IMR-90 (cell line): ENCODE data around the gene CLTA. TPM values are rescaled to one million over a fixed set of nuclear protein-coding genes. Genes with fewer than 3 reads are reported as not detected.

ENCODE experiments used
- ATAC-seq: fragments of 200-7000 bp; cut with Tn5 transposase; 2 replicates; pipeline ENCODE4 v1.9.1; 2020; ENCODE audit warnings: low read depth, mild to moderate bottlenecking, moderate library complexity
- BruUV-seq: library from RNA; stranded (reverse); fragments of 400-500 nt; replicated peaks from 2 replicates; lab custom pipeline; 2021; lab: Mats Ljungman, UMichigan
- CTCF ChIA-PET: fragments of 300-600 bp; formaldehyde crosslinking; extraction: SDS; loops from one replicate; lab custom pipeline; 2021; ENCODE audit warnings: antibody characterized with exemption; lab: Yijun Ruan, JAX
- POLR2A ChIA-PET: fragments of 300-600 bp; sonication (Branson Sonifier 250); formaldehyde crosslinking; loops from one replicate; lab custom pipeline; 2022; ENCODE audit warnings: antibody characterized with exemption; ENCODE audit not compliant: unreplicated experiment; lab: Charles Lee
- DNase-seq: peaks from one replicate; pipeline ENCODE4 v3.0.0; 2013
- H2AFZ ChIP-seq: replicated peaks from 2 replicates; pipeline ENCODE3; 2013; ENCODE audit warnings: low read length, mild to moderate bottlenecking; ENCODE audit not compliant: poor library complexity
- H2AK5ac ChIP-seq: 2 replicates; pipeline ENCODE4 v1.6.1; 2013; ENCODE audit warnings: low read depth, low read length, inconsistent platforms
- H2AK9ac ChIP-seq: replicated peaks from 2 replicates; pipeline ENCODE3; 2013; ENCODE audit warnings: mild to moderate bottlenecking, low read depth, low read length, moderate library complexity; ENCODE audit not compliant: poor library complexity
- H2BK120ac ChIP-seq: 2 replicates; pipeline ENCODE4 v1.6.1; 2013; ENCODE audit warnings: low read depth, low read length, inconsistent platforms
- H2BK15ac ChIP-seq: 3 replicates; pipeline ENCODE4 v1.6.1; 2013; ENCODE audit warnings: low read depth, low read length, inconsistent platforms
- H2BK20ac ChIP-seq: 2 replicates; pipeline ENCODE4 v1.6.1; 2013; ENCODE audit warnings: low read depth, mild to moderate bottlenecking, inconsistent platforms, low read length, moderate library complexity
- H2BK5ac ChIP-seq: 2 replicates; pipeline ENCODE4 v1.6.1; 2013; ENCODE audit warnings: mild to moderate bottlenecking, low read depth, low read length, inconsistent platforms; ENCODE audit not compliant: poor library complexity, severe bottlenecking
- H3K14ac ChIP-seq: replicated peaks from 2 replicates; pipeline ENCODE4 v1.6.1; 2013; ENCODE audit warnings: low read depth, low read length, inconsistent platforms
- H3K18ac ChIP-seq: 2 replicates; pipeline ENCODE4 v1.6.1; 2013; ENCODE audit warnings: low read depth, low read length, control low read depth
- H3K23ac ChIP-seq: 2 replicates; pipeline ENCODE4 v1.6.1; 2013; ENCODE audit warnings: low read depth, low read length, inconsistent platforms
- H3K27ac ChIP-seq: 2 replicates; pipeline ENCODE4 v1.5.1; 2013; ENCODE audit warnings: mild to moderate bottlenecking, control low read depth, low read length; ENCODE audit not compliant: insufficient read depth
- H3K27me3 ChIP-seq: 2 replicates; pipeline ENCODE4 v1.6.1; 2013; ENCODE audit warnings: low read length; ENCODE audit not compliant: control insufficient read depth, insufficient read depth
- H3K36me3 ChIP-seq: 2 replicates; pipeline ENCODE4 v1.6.1; 2013; ENCODE audit warnings: low read length, mixed read lengths; ENCODE audit not compliant: control insufficient read depth, insufficient read depth
- H3K4ac ChIP-seq: 2 replicates; pipeline ENCODE4 v1.6.1; 2013; ENCODE audit warnings: low read depth, low read length, inconsistent platforms
- H3K4me1 ChIP-seq: 2 replicates; pipeline ENCODE4 v1.6.1; 2013; ENCODE audit warnings: low read length, mixed read lengths; ENCODE audit not compliant: control insufficient read depth, insufficient read depth
- H3K4me2 ChIP-seq: 2 replicates; pipeline ENCODE4 v1.6.1; 2013; ENCODE audit warnings: low read depth, mild to moderate bottlenecking, control low read depth, low read length, moderate library complexity
- H3K4me3 ChIP-seq: 2 replicates; pipeline ENCODE4 v1.5.1; 2013; ENCODE audit warnings: low read depth, mild to moderate bottlenecking, control low read depth, low read length, moderate library complexity; ENCODE audit not compliant: insufficient read depth
- H3K56ac ChIP-seq: 2 replicates; pipeline ENCODE4 v1.6.1; 2013; ENCODE audit warnings: low read length, inconsistent platforms; ENCODE audit not compliant: insufficient read depth; ENCODE audit errors: extremely low read depth
- H3K79me1 ChIP-seq, 2 experiments: 2 replicates each; pipeline ENCODE4 v1.6.1; 2013; ENCODE audit warnings: low read length in 2 of 2, inconsistent platforms in 1 of 2, low read depth in 1 of 2
- H3K9ac ChIP-seq: 2 replicates; pipeline ENCODE4 v1.6.1; 2013; ENCODE audit warnings: low read depth, low read length, control low read depth
- H3K9me1 ChIP-seq: 2 replicates; pipeline ENCODE4 v1.6.1; 2013; ENCODE audit warnings: low read length, inconsistent platforms; ENCODE audit not compliant: insufficient read depth
- H3K9me3 ChIP-seq: 2 replicates; pipeline ENCODE4 v1.6.1; 2013; ENCODE audit warnings: low read length; ENCODE audit not compliant: control insufficient read depth, insufficient read depth
- H4K20me1 ChIP-seq: 2 replicates; pipeline ENCODE4 v1.6.1; 2013; ENCODE audit warnings: low read length, inconsistent platforms; ENCODE audit not compliant: insufficient read depth
- H4K5ac ChIP-seq: 2 replicates; pipeline ENCODE4 v1.6.1; 2013; ENCODE audit warnings: mild to moderate bottlenecking, low read depth, low read length, control low read depth
- H4K8ac ChIP-seq, 2 experiments: 2 replicates each; pipeline ENCODE4 v1.6.1; 2013; ENCODE audit warnings: low read depth in 2 of 2, low read length in 2 of 2, control low read depth in 1 of 2, inconsistent platforms in 1 of 2
- H4K91ac ChIP-seq: 2 replicates; pipeline ENCODE4 v1.6.1; 2013; ENCODE audit warnings: low read depth, low read length, inconsistent platforms; ENCODE audit not compliant: insufficient read depth
- BHLHE40 ChIP-seq: fragments of 150-350 bp; IDR thresholded peaks from 2 replicates; pipeline ENCODE4 v1.6.1; 2016; ENCODE audit warnings: mild to moderate bottlenecking, low read depth, low read length
- CEBPB ChIP-seq: IDR thresholded peaks from 2 replicates; pipeline ENCODE4 v1.6.1; 2012; ENCODE audit warnings: low read depth, low read length, improper control_type of control experiment
- CHD1 ChIP-seq: IDR thresholded peaks from 2 replicates; pipeline ENCODE4 v1.6.1; 2012; ENCODE audit warnings: low read depth, low read length, improper control_type of control experiment
- FOS ChIP-seq: fragments of 150-350 bp; IDR thresholded peaks from 2 replicates; pipeline ENCODE4 v1.6.1; 2016; ENCODE audit warnings: low read depth, low read length
- MAFK ChIP-seq: IDR thresholded peaks from 2 replicates; pipeline ENCODE4 v1.6.1; 2012; ENCODE audit warnings: low read depth, low read length, improper control_type of control experiment
- MAZ ChIP-seq: IDR thresholded peaks from 2 replicates; pipeline ENCODE4 v1.6.1; 2012; ENCODE audit warnings: low read depth, mild to moderate bottlenecking, low read length, improper control_type of control experiment, moderate library complexity, borderline replicate concordance
- MXI1 ChIP-seq: IDR thresholded peaks from 2 replicates; pipeline ENCODE4 v1.6.1; 2012; ENCODE audit warnings: low read depth, mild to moderate bottlenecking, low read length, moderate library complexity, borderline replicate concordance
- NFE2L2 ChIP-seq: fragments of 150-350 bp; IDR thresholded peaks from 2 replicates; pipeline ENCODE4 v1.6.1; 2016; ENCODE audit warnings: low read depth, mild to moderate bottlenecking, low read length
- POLR2A ChIP-seq: IDR thresholded peaks from 2 replicates; pipeline ENCODE4 v1.6.1; 2012; ENCODE audit warnings: mild to moderate bottlenecking, low read depth, low read length
- RAD21 ChIP-seq: IDR thresholded peaks from 2 replicates; pipeline ENCODE4 v1.6.1; 2012; ENCODE audit warnings: low read length, improper control_type of control experiment
- RCOR1 ChIP-seq: IDR thresholded peaks from 2 replicates; pipeline ENCODE4 v1.6.1; 2012; ENCODE audit warnings: mild to moderate bottlenecking, low read length, improper control_type of control experiment; ENCODE audit not compliant: insufficient replicate concordance
- RFX5 ChIP-seq: IDR thresholded peaks from 2 replicates; pipeline ENCODE4 v1.8.0; 2012; ENCODE audit warnings: low read depth, mild to moderate bottlenecking, low read length, moderate library complexity
- SMC3 ChIP-seq: fragments of 150-350 bp; IDR thresholded peaks from 2 replicates; pipeline ENCODE4 v1.6.1; 2016; ENCODE audit warnings: low read depth, mild to moderate bottlenecking, antibody characterized with exemption, low read length, moderate library complexity
- WGBS, 2 experiments: methylation state at CpG; one replicate each; pipeline versions ENCODE4 v1.1.5 to v1.1.7; 2013; ENCODE audit warnings: missing lambda C conversion rate in 2 of 2; ENCODE audit not compliant: insufficient read length in 1 of 2; ENCODE audit errors: extremely low coverage in 2 of 2; 5-methylcytosine and 5-hydroxymethylcytosine counted together
- dilution Hi-C: fragments of 300-500 bp; cut with HindIII; formaldehyde crosslinking; loops from one replicate; pipeline ENCODE4 v1.14.3; 2018; ENCODE audit warnings: low sequenced_read_pairs; ENCODE audit not compliant: unreplicated experiment
- in situ Hi-C: fragments of 300-500 bp; cut with MboI; formaldehyde crosslinking; loops from 3 replicates; pipeline ENCODE4 v1.14.3; 2019; ENCODE audit warnings: low sequenced_read_pairs, inconsistent platforms, mixed read lengths
- intact Hi-C: fragments of 100-400 bp; cut with micrococcal nuclease; formaldehyde crosslinking; loops from 2 replicates; pipeline ENCODE4 v1.10.0; 2022
- polyA plus RNA-seq, 3 experiments: library from polyadenylated mRNA; depleted of rRNA; stranded (reverse); fragments of >200 nt; gene quantifications; 2 replicates each; pipeline ENCODE4 v1.2.3, GENCODE V29; 2012; ENCODE audit warnings: low replicate concordance in 1 of 3
- total RNA-seq: library from RNA; depleted of rRNA; stranded (reverse); fragments of >200 nt; gene quantifications from 2 replicates; pipeline ENCODE4 v1.2.3, GENCODE V29; 2012
- TF ChIP-seq, protein P1 (sequence below): fragments of 150-350 bp; IDR thresholded peaks from 2 replicates; pipeline ENCODE4 v1.6.1; 2017; ENCODE audit warnings: mild to moderate bottlenecking, antibody characterized with exemption, low read length, low read depth
- TF ChIP-seq, protein P2 (sequence below): conservative IDR thresholded peaks from 2 replicates; pipeline ENCODE4 v1.5.1; 2012; ENCODE audit warnings: mild to moderate bottlenecking, low read depth, low read length, improper control_type of control experiment
- TF ChIP-seq, protein P3 (sequence below): fragments of 150-350 bp; IDR thresholded peaks from 2 replicates; pipeline ENCODE4 v1.6.1; 2016; ENCODE audit warnings: low read depth, mild to moderate bottlenecking, low read length, moderate library complexity, borderline replicate concordance

CLTA gene
- total and polyA plus RNA-seq, 2 of the 4 experiments (the other 2 are of a cell fraction) = 133 to 246 TPM

DNA sequence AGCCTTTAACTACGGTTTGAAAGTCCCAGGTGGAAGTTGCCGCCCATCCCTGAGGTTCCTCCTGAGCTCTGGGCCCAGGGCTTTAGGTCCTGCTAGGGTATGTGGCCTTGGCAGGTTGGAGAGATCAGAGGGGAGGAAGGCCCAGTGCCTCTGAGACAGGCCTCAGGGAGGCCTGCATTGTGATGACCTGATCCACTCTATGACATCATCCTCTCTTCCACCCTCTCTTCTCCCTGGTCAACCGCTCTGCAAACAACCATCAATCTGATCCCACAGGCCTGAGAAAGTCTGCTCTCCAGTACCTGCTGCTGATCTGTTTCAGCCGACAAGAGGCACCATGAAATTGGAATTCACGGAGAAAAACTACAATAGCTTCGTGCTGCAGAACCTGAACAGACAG is 21.6 kb upstream of the CLTA start, which contains the start of gene CCIN:
Gene CCIN, plus strand, starts transcription at position 223 of the 400 bp plus-strand sequence. Its CDS starts 115 bp downstream, at position 338.
- CTCF ChIA-PET = interaction anchor here (1.2 kb wide), 1 partner anchor 66 kb away, joined by 3 read pairs; no protein-coding TSS in a partner anchor
- POLR2A ChIA-PET = no interaction called here
- no peak within 1 kb of the TSS for H3K27ac ChIP-seq

More for the DNA sequence above, 21.6 kb upstream of the CLTA start, which contains the start of gene CCIN:
- BruUV-seq = no TSS peak
- H3K79me1 ChIP-seq = no peaks in the 10 kb centered on the region
- no peak within 1 kb of the TSS for H2AK5ac ChIP-seq
- in situ Hi-C loops = no loop called here
- no peak within 1 kb of the TSS for H2AK9ac ChIP-seq
- intact Hi-C loops = no loop called here
- H3K4me1 ChIP-seq = peaks cover 15% of the 10 kb centered on the region
- no peaks in the 10 kb centered on the region for H3K9me3 ChIP-seq
- no peak within 1 kb of the TSS for H2AFZ ChIP-seq
- dilution Hi-C loops = no loop called here
- H3K4me3 ChIP-seq = no peak within 1 kb of the TSS
- H3K4ac ChIP-seq = no peak within 1 kb of the TSS
- H3K56ac ChIP-seq = no peak within 1 kb of the TSS
- H4K91ac ChIP-seq = no peak within 1 kb of the TSS
- no peaks in the 10 kb centered on the region for H4K20me1 ChIP-seq
- H3K36me3 ChIP-seq = no peaks in the 10 kb centered on the region
- H3K9ac ChIP-seq = no peak within 1 kb of the TSS
- DNase-seq (no peak), ATAC-seq (no peak)
- TF ChIP-seq MXI1 (no peak), BHLHE40 (no peak), RCOR1 (no peak), CHD1 (no peak), NFE2L2 (no peak), RFX5 (no peak), SMC3 (no peak), FOS (no peak), RAD21 (no peak), POLR2A (no peak), MAFK (no peak), MAZ (no peak), CEBPB (no peak)
- TF ChIP-seq, protein P1, sequence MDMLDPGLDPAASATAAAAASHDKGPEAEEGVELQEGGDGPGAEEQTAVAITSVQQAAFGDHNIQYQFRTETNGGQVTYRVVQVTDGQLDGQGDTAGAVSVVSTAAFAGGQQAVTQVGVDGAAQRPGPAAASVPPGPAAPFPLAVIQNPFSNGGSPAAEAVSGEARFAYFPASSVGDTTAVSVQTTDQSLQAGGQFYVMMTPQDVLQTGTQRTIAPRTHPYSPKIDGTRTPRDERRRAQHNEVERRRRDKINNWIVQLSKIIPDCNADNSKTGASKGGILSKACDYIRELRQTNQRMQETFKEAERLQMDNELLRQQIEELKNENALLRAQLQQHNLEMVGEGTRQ = no peak
- TF ChIP-seq, protein P2, sequence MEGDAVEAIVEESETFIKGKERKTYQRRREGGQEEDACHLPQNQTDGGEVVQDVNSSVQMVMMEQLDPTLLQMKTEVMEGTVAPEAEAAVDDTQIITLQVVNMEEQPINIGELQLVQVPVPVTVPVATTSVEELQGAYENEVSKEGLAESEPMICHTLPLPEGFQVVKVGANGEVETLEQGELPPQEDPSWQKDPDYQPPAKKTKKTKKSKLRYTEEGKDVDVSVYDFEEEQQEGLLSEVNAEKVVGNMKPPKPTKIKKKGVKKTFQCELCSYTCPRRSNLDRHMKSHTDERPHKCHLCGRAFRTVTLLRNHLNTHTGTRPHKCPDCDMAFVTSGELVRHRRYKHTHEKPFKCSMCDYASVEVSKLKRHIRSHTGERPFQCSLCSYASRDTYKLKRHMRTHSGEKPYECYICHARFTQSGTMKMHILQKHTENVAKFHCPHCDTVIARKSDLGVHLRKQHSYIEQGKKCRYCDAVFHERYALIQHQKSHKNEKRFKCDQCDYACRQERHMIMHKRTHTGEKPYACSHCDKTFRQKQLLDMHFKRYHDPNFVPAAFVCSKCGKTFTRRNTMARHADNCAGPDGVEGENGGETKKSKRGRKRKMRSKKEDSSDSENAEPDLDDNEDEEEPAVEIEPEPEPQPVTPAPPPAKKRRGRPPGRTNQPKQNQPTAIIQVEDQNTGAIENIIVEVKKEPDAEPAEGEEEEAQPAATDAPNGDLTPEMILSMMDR = no peak
- TF ChIP-seq, protein P3, sequence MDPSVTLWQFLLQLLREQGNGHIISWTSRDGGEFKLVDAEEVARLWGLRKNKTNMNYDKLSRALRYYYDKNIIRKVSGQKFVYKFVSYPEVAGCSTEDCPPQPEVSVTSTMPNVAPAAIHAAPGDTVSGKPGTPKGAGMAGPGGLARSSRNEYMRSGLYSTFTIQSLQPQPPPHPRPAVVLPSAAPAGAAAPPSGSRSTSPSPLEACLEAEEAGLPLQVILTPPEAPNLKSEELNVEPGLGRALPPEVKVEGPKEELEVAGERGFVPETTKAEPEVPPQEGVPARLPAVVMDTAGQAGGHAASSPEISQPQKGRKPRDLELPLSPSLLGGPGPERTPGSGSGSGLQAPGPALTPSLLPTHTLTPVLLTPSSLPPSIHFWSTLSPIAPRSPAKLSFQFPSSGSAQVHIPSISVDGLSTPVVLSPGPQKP = no peak
- no peak within 1 kb of the TSS for H4K5ac ChIP-seq
- H4K8ac ChIP-seq = no peak within 1 kb of the TSS
- no peak within 1 kb of the TSS for H3K23ac ChIP-seq
- H3K18ac ChIP-seq = no peak within 1 kb of the TSS
- H3K4me2 ChIP-seq = no peak within 1 kb of the TSS
- H2BK20ac ChIP-seq = no peak within 1 kb of the TSS
- no peak within 1 kb of the TSS; the same call in 1 of the 2 replicates for H3K14ac ChIP-seq
- H2BK5ac ChIP-seq = no peak within 1 kb of the TSS
- WGBS, 2 experiments = 92% methylated on average over 4 of the region's 6 CpGs; no CpG with 5 or more reads in 1 of the 2 experiments
- H3K9me1 ChIP-seq = peaks cover 7% of the 10 kb centered on the region; the same call in 1 of the 2 replicates
- no peak within 1 kb of the TSS for H2BK120ac ChIP-seq
- no peak within 1 kb of the TSS for H2BK15ac ChIP-seq
- H3K27me3 ChIP-seq = no peaks in the 10 kb centered on the region; the same call in 1 of the 2 replicates
